H1 (cell line): ENCODE measurements around the gene MARK3.

ENCODE experiments used
- CBX5 ChIP-seq: fragments of 300-800, 300-1000 bp; sonication (generic); IDR thresholded peaks from 2 replicates; pipeline ENCODE4 v1.7.1; 2016; ENCODE audit warnings: antibody characterized with exemption, low read length, low read depth
- EP300 ChIP-seq, 2 experiments: IDR thresholded peaks; 1 replicate in 1 of 2; 2 replicates in 1 of 2; pipeline ENCODE4 v1.6.1; 2011 to 2012; ENCODE audit warnings: low read depth in 2 of 2, low read length in 2 of 2, mild to moderate bottlenecking in 2 of 2, borderline replicate concordance in 1 of 2, inconsistent platforms in 1 of 2, moderate library complexity in 1 of 2
- TF ChIP-seq, protein P1 (sequence below), 3 experiments: IDR thresholded peaks; 1 replicate in 2 of 3; 2 replicates in 1 of 3; pipeline versions ENCODE4 v1.5.1 to v1.6.1; 2011; ENCODE audit warnings: low read length in 3 of 3, mild to moderate bottlenecking in 3 of 3, inconsistent platforms in 2 of 3, low read depth in 1 of 3, moderate library complexity in 1 of 3; ENCODE audit not compliant: insufficient read depth in 1 of 3; ENCODE audit errors: control extremely low read depth in 1 of 3

- no peak for TF ChIP-seq CBX5
- TF ChIP-seq, protein P1, sequence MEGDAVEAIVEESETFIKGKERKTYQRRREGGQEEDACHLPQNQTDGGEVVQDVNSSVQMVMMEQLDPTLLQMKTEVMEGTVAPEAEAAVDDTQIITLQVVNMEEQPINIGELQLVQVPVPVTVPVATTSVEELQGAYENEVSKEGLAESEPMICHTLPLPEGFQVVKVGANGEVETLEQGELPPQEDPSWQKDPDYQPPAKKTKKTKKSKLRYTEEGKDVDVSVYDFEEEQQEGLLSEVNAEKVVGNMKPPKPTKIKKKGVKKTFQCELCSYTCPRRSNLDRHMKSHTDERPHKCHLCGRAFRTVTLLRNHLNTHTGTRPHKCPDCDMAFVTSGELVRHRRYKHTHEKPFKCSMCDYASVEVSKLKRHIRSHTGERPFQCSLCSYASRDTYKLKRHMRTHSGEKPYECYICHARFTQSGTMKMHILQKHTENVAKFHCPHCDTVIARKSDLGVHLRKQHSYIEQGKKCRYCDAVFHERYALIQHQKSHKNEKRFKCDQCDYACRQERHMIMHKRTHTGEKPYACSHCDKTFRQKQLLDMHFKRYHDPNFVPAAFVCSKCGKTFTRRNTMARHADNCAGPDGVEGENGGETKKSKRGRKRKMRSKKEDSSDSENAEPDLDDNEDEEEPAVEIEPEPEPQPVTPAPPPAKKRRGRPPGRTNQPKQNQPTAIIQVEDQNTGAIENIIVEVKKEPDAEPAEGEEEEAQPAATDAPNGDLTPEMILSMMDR (IDR thresholded peaks at IDR 0.05; ENCODE audit: control extremely low read depth in 1 of 3, insufficient read depth in 1 of 3, low read depth in 1 of 3, low read length in 3 of 3), result no peak
- no peak for TF ChIP-seq EP300 (IDR thresholded peaks at IDR 0.05; ENCODE audit: borderline replicate concordance in 1 of 2, low read depth in 2 of 2, low read length in 2 of 2)
Measured at GRCh38 chr14:103443111-103443510, 57.9 kb downstream of the MARK3 start.
